ENCODE measurements around the gene NUMA1.

The NUMA1 gene

DNA sequence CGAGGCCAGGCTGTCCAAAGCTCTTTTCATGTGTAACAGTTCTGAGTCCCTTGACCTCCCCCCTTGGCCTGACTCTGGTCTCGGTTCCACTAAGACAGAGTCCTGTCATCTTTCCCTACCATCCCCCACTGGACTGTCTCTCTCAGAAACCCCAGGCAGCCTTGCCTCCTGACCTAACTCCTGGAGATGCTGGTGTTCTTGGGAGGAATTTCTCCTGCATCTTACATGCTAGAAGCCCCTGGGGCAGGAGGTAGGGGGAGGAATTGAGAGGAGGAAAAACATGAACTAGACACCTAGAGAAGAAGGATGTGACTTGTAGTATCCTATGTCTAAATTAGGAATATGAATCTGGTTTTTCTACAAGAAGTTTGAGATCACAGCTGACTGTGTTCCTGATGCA lies 82.3 kb downstream of the NUMA1 start:
- DNase-seq, result no peak

DNA sequence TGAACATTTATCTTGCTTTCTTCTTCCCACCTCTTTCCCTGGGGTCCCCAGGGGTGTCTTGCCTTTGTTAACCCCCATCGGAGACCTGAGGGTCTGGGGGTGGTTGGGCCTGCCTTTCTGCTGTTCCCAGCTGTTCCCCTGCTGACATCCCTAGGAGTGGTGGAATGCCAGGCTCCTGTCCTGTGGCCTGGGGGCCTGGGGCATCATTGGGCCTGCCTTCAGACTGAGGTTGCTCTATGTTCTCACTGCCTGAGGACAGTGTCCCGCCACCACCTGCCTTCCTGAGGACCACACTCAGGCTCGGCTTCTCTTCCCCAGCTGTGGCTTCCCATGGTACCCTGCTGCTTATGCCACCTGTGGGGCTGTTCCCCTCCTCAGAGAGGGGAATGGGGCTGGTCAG lies 82.7 kb downstream of the NUMA1 start:
- no peak for DNase-seq

DNA sequence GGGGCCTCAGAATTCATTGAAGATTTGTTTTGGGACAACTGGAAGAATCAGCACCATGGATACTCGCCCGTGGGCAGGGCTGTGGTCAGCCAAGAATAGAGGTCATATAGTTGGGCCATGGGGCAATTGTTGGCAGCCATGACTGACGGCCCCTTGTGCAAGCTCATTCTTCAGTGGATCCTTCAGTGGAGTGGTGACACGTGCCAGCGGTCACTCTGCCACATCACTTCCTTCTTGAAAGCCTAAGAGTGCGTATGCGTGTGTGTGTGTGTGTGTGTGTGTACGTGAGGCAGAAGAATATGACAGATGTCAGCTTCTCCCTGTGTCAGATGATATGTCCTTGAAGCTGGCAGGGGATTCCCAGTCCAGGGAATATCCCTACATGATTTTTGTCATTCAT lies 83.4 kb downstream of the NUMA1 start:
- no peak for DNase-seq

DNA sequence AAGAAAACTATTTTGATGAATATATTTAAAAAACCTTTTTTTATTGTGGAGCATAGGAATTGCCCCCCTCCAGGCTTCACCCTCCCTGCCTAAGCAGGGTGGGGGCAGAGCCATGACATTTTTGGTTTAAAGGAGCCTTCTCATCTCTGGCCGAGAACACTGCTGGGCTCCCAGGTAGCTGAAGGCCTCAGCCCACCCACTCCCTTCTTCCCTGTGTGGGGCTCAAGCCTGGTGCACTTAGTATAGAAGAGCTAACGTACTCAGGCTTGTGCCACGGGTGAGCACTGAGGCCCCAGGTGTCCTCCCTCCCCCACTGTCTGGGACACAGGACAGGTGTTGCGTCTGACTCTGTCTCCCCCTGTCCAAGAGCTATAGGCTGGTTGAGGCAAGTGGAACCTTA lies 83.8 kb downstream of the NUMA1 start:
- DNase-seq, result no peak

DNA sequence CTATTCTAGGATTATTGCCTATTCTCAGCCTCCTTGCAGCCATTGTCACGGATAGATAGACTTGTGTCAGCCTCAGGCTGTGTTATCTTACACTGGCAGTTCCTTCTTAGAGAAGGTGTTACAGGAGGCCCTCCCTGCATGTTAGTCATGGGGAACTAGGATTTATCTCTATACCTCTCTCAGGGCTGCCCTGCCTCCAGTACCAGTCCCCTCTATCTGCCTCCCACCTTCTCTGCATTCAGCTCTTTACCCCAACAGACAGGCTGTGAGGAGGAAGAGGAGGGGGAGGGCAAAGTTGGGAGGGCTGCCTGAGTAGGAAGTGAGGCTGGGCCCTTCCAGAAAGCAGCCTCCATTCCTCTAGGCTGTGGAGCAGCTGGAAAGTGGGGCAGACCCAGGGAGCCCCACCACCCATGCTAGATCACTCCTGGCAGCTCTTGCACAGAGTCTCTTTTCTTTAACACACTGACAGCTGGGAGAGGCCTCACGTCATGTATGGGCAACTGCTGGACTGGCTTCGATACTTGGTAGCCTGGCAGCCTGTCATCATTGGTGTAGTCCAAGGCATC lies 84.5 kb downstream of the NUMA1 start:
- DNase-seq, result no peak

DNA sequence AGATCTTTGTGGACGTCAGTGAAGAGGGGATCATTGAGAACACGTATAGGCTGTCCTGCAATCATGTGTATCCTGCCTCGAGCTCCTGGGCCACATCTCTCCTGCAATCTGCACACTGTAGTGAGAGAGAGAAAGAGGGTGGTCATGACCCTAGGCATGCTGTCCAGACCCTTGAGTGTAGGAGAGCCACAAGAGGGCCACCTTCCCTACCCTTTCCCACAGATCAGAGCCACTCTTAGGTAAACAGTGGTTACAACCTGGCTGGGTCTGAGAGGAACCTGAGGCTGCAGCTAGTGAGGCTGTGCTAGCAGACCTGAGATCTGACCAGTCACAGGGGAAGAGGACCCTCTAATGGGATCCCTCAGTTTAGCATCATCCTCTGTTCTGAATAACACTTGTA lies 85.6 kb downstream of the NUMA1 start:
- no peak for DNase-seq

DNA sequence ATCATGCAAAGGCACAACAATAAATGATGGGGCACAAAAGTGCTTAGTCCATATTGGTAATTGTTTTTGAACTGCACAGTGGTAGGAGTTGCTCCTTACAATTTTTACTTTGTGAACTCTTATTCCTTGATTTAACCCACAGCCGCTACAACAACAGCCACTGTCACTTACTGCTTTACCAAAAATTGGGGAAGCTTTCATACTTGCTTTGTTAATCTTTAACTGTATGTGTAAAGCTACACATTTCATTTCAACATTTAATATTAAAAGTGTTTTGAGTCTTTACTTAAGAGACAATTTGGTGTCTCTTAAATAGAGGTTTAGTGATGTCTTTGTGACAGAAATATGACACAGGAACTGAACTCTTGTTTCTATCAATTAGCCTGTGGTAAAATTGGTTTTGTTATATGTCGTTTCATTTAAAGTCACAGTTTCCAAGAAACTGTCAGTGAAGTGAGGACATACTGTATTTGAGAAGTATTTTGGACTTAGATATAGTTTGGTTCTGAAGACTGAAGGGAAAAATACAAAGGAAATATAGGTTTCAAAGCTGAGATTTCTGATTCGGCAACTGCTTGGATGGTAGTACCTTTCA lies 88.1 kb downstream of the NUMA1 start:
- DNase-seq, result no peak

DNA sequence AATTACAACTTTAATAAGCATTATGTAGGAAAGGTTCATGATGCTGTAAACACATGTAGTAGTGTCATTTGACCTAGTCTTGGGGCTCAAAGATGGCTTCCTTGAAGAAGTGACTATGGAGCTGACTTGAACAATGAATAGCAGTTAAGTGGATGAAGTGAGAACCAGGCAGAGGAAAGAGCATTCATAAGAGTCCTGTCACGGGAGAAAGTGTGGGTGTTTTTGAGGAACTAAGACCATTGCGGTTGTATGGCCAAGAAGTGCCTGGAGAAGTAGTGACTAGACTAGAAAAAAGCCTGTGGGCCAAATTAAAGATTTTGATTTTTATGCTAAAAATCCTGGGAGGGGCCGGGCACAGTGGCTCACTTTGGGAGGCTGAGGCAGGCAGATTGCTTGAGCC lies 88.8 kb downstream of the NUMA1 start:
- DNase-seq, result no peak

DNA sequence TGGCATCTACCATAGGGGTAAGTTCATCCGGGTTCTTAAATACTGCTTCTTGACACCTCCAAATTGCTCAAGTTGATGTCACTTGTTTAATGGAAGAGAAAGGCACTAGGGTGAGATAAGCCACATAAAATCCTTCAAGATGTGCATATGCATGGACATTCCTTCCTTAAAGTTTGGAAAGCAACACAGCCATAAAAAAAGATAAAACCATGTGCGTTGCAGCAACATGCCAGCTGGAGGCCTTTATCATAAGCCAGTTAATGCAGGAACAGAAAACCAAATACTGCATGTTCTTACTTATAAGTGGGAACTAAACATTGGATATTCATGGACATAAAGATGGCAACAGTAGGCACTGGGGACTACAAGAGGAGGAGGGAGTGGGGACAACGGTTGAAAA lies 89.6 kb downstream of the NUMA1 start:
- DNase-seq, result no peak

DNA sequence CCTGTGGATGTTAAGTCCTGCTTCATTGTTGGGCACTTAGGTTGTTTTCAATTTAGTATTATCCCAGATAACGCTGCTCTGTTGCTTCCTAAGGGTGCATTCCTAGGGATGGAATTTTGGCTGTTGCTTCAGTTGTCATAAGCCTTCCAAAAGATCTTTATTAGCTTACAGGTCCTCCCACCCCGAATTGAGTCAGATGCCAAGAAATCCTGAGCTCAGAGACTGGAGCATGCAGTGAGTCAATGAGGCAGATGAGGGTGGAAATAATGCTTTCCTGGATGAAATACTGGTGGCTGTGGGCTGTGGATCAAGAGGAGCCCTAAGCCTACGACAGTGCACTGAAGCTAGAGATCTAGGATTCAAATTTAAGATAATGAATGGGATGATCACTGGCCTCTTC lies 92.3 kb downstream of the NUMA1 start:
- no peak for DNase-seq

DNA sequence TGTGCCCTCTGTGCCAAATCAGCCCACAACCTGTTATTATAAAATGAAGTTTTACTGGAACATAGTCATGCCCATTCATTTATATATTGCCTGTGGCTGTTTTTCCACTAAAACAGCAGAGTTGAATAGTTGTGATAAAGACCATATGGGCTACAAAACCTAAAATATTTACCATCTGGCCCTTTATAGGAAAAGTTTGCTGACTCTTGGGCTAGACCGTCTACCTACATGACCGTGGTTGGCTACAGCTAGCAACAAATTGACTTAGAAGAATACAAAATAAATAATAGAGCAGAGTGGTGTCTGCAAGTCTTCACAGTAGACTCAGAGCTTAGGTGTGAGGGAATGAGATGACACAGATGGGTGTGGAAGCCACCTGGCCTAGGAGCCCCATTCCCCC lies 92.8 kb downstream of the NUMA1 start:
- DNase-seq, result no peak

DNA sequence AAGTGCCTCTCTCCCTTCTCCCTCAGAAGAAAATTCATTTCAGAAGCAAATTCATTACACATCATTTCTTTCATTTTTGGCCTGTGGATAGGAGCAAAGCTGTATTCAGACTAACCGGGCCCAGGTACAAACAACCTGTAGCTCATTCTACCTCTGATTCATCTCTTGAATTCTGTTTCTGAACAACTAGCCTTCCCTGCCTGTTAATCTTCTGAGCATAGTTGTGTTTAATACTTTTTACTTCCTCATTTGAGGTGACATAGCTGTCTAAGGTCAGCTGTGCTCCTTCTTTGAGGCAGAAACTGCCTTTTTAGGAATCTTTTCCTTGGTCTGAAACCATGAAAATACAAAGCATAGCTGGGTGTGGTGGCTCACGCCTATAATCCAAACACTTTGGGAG lies 94.2 kb downstream of the NUMA1 start:
- no peak for DNase-seq

DNA sequence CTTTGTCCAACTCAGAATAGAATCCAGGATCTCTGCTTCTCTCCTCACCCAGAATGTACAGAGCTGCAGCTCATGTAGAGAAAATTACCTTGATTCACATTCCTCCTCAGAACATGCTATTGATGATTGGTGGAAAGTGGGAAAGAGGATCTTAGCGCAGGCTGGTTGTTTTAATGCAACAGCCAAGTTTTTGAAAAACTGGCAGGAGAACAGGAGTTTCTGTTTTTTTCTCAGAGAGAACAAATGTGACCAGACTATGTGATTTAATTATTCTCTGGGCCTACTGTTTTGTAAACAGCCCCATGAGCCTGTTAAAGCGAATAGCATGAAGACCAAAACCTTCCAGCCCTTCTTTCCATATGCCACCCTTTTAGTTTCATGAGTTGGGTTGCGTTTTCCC lies 100.7 kb downstream of the NUMA1 start:
- DNase-seq, result no peak

DNA sequence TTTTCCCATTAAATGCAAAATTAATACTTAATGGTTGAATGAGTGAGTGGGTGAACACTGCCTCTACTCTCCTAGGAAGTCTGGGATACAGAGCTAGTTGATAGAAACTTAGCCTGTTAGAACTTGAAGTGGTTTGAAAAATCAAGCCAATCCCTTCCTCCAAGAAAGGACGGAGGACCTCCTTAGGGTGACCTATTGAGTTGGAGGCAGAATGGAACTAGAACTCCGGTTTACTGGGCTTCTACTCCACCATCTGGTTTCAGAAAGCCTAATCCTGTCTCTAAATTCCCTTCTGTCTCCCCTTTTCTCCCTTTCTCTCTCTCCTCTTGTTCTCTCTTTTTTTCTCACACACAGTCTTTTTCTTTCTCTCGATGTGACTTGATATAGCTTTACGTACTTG lies 101.2 kb downstream of the NUMA1 start:
- no peak for DNase-seq

DNA sequence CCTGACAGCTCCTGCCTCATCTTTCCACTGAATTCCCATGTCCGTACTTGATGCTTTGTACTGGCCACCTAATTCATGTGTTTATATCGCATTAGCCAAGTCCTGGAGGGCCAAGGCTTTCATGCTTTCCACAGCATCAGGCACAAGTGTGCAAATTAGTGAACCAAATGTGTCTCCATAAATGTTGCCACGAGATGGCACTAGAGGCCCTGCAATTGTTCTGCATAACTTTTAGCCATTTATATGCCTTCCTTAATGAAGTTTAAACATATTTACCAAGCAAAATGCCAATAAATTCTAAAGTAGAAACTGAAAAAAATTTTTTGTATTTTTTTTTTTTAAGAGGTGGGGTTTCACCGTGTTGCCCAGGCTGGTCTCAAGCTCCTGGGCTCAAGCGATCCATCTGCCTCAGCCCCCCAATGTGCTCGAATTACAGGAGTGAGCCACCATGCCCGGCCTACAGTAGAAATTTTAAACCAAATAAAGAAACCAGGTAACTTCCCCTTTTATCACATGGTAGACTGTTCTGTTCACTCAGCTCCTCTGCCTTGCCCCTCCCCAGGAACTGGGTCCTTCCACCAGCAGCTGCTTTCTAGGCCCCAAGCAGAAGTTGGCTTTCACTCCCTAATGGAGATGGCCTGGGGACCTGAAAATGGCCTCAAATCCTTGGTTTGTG lies 102.5 kb downstream of the NUMA1 start:
- peak; percentile 60 for DNase-seq

DNA sequence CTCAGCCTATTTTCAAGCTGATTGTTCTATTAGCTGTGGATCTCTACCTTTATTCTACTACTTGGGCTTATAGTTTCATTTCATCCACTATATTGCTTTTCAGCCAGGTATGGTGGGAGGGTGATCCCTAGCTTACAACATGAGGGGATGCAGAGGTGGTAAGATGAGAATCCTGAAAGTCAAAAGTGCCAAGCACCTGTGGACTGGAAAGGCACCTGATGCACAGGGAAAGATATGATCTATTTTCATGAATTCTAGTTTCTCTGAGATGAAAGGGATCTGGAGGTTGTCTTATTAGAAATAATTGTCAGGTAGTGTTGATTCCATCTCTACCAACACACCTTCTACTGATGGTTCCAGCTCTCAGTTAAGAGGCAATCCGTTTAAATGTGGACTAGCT lies 103.3 kb downstream of the NUMA1 start:
- DNase-seq, result no peak

DNA sequence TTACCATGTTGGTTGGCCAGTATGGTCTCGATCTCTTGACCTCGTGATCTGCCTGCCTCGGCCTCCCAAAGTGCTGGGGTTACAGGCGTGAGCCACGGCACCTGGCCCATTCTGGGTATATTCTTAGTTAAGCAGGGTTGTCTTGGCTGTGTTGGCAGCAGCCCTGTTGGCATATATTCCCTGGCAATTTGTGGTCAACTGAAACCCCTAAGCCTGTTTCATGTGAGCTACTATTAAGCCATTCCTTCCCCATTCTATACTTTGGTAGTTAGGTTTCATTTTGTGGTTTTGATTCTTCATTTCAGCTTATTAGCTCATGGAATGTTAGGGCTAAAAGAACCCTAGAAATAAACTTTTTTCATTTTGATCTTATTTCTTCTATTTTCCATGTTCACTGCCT lies 103.8 kb downstream of the NUMA1 start:
- no peak for DNase-seq

DNA sequence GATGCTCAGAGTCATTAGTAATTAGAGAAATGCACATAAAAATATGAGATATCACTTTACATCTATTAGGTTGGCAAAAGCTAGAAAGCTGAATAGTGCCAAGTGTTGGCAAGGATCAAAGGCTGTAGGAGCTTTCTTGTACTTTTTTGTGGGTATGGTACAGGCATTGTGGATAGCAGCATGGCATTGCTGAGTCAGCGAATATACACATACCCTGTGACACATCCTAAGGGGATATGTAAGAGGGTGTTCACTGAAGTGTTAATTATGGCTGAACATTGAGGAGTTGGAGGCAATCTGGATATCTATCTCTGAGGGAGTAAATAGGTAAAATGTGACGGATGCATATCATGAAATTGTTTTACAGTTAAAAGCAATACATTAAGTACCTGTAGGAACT lies 108.7 kb downstream of the NUMA1 start:
- no peak for DNase-seq

DNA sequence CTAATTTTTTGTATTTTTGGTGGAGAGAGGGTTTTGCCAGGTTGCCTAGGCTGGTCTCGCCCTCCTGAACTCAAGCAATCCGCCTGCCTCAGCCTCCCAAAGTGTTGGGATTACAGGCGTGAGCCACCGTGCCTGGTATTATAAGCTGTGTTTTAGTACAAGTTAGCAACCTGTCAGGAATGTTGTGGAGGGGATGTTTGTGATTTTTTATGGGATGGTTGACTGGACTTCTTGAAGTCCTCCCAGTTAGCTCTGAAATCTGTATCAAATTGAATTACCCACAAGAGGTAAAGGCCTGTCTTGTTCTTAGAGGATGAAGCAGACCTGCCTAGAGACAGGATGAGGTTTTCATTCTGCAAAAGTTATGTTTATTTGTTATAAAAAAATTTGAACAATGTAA lies 115.7 kb downstream of the NUMA1 start:
- DNase-seq, result no peak

DNA sequence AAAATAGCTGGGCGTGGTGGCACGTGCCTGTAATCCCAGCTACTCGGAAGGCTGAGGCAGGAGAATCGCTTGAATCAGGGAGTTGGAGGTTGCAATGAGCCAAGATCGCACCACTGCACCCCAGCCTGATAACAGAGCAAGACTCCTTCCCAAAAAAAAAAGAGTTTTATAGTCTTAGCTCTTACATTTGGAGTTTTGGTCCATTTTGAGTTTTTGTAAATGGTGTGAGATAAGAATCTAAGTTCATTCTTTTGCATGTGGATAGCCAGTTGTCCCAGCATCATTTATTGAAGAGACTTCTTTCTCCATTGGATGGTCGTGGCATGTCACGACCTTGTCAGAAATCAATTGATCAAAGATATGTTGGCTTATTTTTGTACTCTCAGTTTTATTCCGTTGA lies 116.9 kb downstream of the NUMA1 start:
- no peak for DNase-seq

DNA sequence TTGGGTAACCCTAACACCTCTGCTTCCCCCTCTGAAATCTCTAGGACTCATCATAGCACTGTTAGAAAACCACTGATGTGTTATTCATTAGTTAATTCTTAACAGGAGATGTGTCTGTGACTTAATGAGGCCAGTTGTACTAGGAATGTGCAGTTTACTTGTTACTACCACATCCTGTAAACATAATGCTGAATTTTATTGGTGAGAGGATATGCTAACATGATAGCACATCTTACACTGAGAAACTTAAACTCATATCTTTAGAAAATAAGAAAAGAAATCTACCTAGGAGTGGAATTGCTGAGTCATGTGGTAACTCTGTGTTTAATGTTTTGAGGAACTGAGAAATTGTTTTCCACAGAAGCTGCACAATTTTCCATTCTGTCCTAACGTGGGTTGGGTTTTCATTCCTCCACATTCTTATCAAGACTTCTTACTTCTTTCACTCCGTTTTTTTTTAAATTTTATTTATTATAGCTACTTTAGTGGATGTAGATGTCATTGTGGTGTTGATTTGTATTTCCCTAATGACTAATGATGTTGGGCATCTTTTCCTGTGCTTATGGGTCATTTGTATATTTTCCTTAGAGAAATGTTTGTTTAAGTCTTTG lies 117.8 kb downstream of the NUMA1 start:
- DNase-seq, result peak; percentile 16

DNA sequence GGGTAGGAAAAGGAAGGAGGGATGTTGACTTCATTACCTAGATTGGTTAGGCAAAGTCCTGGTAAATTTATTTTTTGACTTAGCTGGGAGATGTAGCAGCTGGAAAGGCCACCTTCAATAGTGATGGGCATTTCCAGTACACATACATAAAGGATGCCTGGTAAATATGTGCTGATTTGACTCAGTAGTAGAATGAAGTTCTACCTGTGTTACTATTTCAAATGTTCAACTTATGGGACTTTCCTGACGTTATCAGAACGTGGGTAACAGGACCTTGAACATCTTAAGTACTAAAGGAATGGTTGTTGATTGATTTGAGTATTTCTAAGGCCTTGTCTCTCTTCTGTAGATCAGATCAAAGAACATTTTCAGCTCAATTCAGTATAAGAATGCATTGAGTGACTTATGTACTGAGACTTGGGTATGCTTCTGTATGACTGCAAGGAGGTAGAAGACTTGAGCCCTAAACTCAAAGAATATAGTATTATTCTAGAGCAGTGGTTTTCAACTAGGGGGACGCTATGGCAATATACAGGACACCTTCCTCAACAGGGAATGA lies 124.4 kb downstream of the NUMA1 start:
- no peak for DNase-seq
